Measurements from ENCODE around the gene CUBN.

GRCh38 chr10:17053513-17053912 is 76.1 kb downstream of the CUBN start:
- no peak for TF ChIP-seq ZNF274 (IDR thresholded peaks at IDR 0.05; ENCODE audit: low read depth, low read length)
- TF ChIP-seq YY1 (IDR thresholded peaks at IDR 0.05; ENCODE audit: insufficient read depth, insufficient read length) = no peak
- TF ChIP-seq SUZ12 (IDR thresholded peaks at IDR 0.05; ENCODE audit: extremely low read depth, insufficient read depth, insufficient read length) = no peak

Measured in NT2/D1 (cell line).